WTC11 (cell line): ENCODE measurements around the gene MAN1B1.

Experiments used
- FOXK1 ChIP-seq: sonication (generic); formaldehyde crosslinking; IDR thresholded peaks from 2 replicates; pipeline ENCODE4 v1.8.0; 2022; ENCODE audit warnings: mild to moderate bottlenecking, moderate library complexity, missing genetic modification reagents
- FOXP1 ChIP-seq: sonication (generic); formaldehyde crosslinking; IDR thresholded peaks from 2 replicates; pipeline ENCODE4 v1.8.0; 2022; ENCODE audit warnings: missing genetic modification reagents, mild to moderate bottlenecking, moderate library complexity, borderline replicate concordance
- NR1H2 ChIP-seq: sonication (generic); formaldehyde crosslinking; IDR thresholded peaks from 2 replicates; pipeline ENCODE4 v1.9.0; 2021; ENCODE audit warnings: mild to moderate bottlenecking, moderate library complexity, missing genetic modification reagents
- NR3C1 ChIP-seq: sonication (generic); formaldehyde crosslinking; conservative IDR thresholded peaks from 2 replicates; pipeline ENCODE4 v1.8.1; 2023; ENCODE audit warnings: low read depth, mild to moderate bottlenecking, missing genetic modification reagents
- SP1 ChIP-seq: sonication (generic); formaldehyde crosslinking; conservative IDR thresholded peaks from 2 replicates; pipeline ENCODE4 v1.8.1; 2022; ENCODE audit warnings: missing genetic modification reagents
- TEAD4 ChIP-seq: sonication (generic); formaldehyde crosslinking; IDR thresholded peaks from 2 replicates; pipeline ENCODE4 v1.8.0; 2022; ENCODE audit warnings: mild to moderate bottlenecking, missing genetic modification reagents
- TF ChIP-seq, protein P1 (sequence below): fragments of 200-600 bp; IDR thresholded peaks from 2 replicates; pipeline ENCODE4 v1.8.0; 2022; ENCODE audit warnings: antibody characterized with exemption
- TF ChIP-seq, protein P2 (sequence below): sonication (generic); formaldehyde crosslinking; conservative IDR thresholded peaks from 2 replicates; pipeline ENCODE4 v1.8.1; 2022; ENCODE audit warnings: mild to moderate bottlenecking, missing genetic modification reagents
- TF ChIP-seq, protein P3 (sequence below): sonication (generic); formaldehyde crosslinking; IDR thresholded peaks from 2 replicates; pipeline ENCODE4 v1.8.1; 2023; ENCODE audit warnings: mild to moderate bottlenecking, missing genetic modification reagents
- TF ChIP-seq, protein P4 (sequence below): sonication (generic); formaldehyde crosslinking; IDR thresholded peaks from 2 replicates; pipeline ENCODE4 v1.8.1; 2023; ENCODE audit warnings: mild to moderate bottlenecking, missing genetic modification reagents, moderate library complexity
- TF ChIP-seq, protein P5 (sequence below): sonication (generic); formaldehyde crosslinking; IDR thresholded peaks from 2 replicates; pipeline ENCODE4 v1.8.0; 2022; ENCODE audit warnings: mild to moderate bottlenecking, missing genetic modification reagents

DNA sequence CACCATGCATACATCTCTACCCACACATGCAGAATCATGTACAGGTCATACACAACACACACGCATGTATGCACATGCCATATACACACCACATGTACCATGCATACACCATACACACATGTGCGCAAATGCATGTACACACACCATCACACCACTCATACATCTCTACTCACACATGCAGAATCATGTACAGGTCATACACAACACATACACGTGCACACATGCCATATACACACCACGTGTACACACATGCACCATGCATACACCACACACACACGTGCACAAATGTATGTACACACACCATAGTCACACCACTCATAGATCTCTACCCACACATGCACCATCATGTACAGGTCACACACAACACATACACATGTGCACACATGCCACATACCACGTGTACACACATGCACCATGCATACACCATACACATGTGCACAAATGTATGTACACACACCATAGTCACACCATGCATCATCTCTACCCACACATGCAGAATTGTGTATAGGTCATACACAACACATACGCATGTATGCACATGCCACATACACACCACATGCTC, 66.1 kb downstream of the MAN1B1 start:
- TF ChIP-seq, protein P1, sequence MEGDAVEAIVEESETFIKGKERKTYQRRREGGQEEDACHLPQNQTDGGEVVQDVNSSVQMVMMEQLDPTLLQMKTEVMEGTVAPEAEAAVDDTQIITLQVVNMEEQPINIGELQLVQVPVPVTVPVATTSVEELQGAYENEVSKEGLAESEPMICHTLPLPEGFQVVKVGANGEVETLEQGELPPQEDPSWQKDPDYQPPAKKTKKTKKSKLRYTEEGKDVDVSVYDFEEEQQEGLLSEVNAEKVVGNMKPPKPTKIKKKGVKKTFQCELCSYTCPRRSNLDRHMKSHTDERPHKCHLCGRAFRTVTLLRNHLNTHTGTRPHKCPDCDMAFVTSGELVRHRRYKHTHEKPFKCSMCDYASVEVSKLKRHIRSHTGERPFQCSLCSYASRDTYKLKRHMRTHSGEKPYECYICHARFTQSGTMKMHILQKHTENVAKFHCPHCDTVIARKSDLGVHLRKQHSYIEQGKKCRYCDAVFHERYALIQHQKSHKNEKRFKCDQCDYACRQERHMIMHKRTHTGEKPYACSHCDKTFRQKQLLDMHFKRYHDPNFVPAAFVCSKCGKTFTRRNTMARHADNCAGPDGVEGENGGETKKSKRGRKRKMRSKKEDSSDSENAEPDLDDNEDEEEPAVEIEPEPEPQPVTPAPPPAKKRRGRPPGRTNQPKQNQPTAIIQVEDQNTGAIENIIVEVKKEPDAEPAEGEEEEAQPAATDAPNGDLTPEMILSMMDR: no peak
- no peak for TF ChIP-seq SP1 (CRISPR knock-in tag)
- no peak for TF ChIP-seq NR1H2 (CRISPR knock-in tag)
- no peak for TF ChIP-seq FOXP1 (CRISPR knock-in tag)
- TF ChIP-seq FOXK1 (CRISPR knock-in tag): no peak
- TF ChIP-seq, protein P2, sequence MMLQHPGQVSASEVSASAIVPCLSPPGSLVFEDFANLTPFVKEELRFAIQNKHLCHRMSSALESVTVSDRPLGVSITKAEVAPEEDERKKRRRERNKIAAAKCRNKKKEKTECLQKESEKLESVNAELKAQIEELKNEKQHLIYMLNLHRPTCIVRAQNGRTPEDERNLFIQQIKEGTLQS (CRISPR knock-in tag): no peak
- TF ChIP-seq, protein P3, sequence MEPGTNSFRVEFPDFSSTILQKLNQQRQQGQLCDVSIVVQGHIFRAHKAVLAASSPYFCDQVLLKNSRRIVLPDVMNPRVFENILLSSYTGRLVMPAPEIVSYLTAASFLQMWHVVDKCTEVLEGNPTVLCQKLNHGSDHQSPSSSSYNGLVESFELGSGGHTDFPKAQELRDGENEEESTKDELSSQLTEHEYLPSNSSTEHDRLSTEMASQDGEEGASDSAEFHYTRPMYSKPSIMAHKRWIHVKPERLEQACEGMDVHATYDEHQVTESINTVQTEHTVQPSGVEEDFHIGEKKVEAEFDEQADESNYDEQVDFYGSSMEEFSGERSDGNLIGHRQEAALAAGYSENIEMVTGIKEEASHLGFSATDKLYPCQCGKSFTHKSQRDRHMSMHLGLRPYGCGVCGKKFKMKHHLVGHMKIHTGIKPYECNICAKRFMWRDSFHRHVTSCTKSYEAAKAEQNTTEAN (CRISPR knock-in tag): no peak
- no peak for TF ChIP-seq TEAD4 (CRISPR knock-in tag)
- TF ChIP-seq, protein P4, sequence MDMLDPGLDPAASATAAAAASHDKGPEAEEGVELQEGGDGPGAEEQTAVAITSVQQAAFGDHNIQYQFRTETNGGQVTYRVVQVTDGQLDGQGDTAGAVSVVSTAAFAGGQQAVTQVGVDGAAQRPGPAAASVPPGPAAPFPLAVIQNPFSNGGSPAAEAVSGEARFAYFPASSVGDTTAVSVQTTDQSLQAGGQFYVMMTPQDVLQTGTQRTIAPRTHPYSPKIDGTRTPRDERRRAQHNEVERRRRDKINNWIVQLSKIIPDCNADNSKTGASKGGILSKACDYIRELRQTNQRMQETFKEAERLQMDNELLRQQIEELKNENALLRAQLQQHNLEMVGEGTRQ (CRISPR knock-in tag): no peak
- no peak for TF ChIP-seq NR3C1 (CRISPR knock-in tag)
- TF ChIP-seq, protein P5, sequence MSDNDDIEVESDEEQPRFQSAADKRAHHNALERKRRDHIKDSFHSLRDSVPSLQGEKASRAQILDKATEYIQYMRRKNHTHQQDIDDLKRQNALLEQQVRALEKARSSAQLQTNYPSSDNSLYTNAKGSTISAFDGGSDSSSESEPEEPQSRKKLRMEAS (CRISPR knock-in tag): no peak
